ENCODE measurements around the gene ANKMY1. TPM values are rescaled to one million over a fixed set of nuclear protein-coding genes. Genes with fewer than 3 reads are reported as not detected.
A peak's percentile ranks its signal among the peaks of the same experiment; 100 is the strongest.
"Not testable (repeated sequence)": the region's sequence is repeated elsewhere in the genome, so short reads cannot be mapped to it uniquely, and the experiment has no call there.

ANKMY1 gene
- total RNA-seq, 2 donors from 2014 or later, result 18.5 to 19.9 TPM

- ATAC-seq (no peak), DNase-seq (no peak)
- intact Hi-C loops (cut with DNase I, micrococcal nuclease), result no loop called here
Observed at GRCh38 chr2:240500561-240501423, 57.0 kb downstream of the ANKMY1 start.

GRCh38 chr2:240499309-240500301, 58.2 kb downstream of the ANKMY1 start:
- intact Hi-C loops (cut with DNase I, micrococcal nuclease), result no loop called here
- DNase-seq (no peak), ATAC-seq (no peak)

- intact Hi-C loops (cut with DNase I, micrococcal nuclease), result no loop called here
- ATAC-seq (no peak), DNase-seq (no peak)
Observed at GRCh38 chr2:240498958-240499260, 58.9 kb downstream of the ANKMY1 start.

- DNase-seq, result no peak
- intact Hi-C loops (cut with DNase I, micrococcal nuclease), result no loop called here
- no peak for ATAC-seq
Observed at GRCh38 chr2:240498171-240498957, 59.4 kb downstream of the ANKMY1 start.

- intact Hi-C loops (cut with DNase I, micrococcal nuclease); DNase-seq: not testable (repeated sequence)
- peak; percentile 39 for ATAC-seq
Observed at GRCh38 chr2:240497082-240497481, 60.7 kb downstream of the ANKMY1 start.

GRCh38 chr2:240494942-240495341, 62.8 kb downstream of the ANKMY1 start:
- DNase-seq; ATAC-seq; intact Hi-C loops (cut with DNase I, micrococcal nuclease): not testable (repeated sequence)

GRCh38 chr2:240494194-240494793, 63.5 kb downstream of the ANKMY1 start:
- ATAC-seq, result no peak
- no peak for DNase-seq
- intact Hi-C loops (cut with DNase I, micrococcal nuclease), result no loop called here

- DNase-seq (no peak), ATAC-seq (no peak)
- intact Hi-C loops (cut with DNase I, micrococcal nuclease), result no loop called here
Observed at GRCh38 chr2:240491483-240491882, 66.3 kb downstream of the ANKMY1 start.

- no peak for ATAC-seq
- intact Hi-C loops (cut with DNase I, micrococcal nuclease), result no loop called here
- no peak for DNase-seq
Observed at GRCh38 chr2:240482141-240482540, 75.6 kb downstream of the ANKMY1 start.

- DNase-seq, result no peak
- intact Hi-C loops (cut with DNase I, micrococcal nuclease), result no loop called here
Observed at GRCh38 chr2:240481720-240482119, 76.1 kb downstream of the ANKMY1 start.

GRCh38 chr2:240480834-240481623, 76.8 kb downstream of the ANKMY1 start:
- DNase-seq (no peak), ATAC-seq (no peak)
- intact Hi-C loops (cut with DNase I, micrococcal nuclease), result no loop called here

More at GRCh38 chr2:240481720-240482119, 76.1 kb downstream of the ANKMY1 start:
- ATAC-seq, result no peak

GRCh38 chr2:240479111-240479501, 78.7 kb downstream of the ANKMY1 start:
- ATAC-seq (no peak), DNase-seq (peak in 1 of 2 donors; percentile 15)
- intact Hi-C loops (cut with DNase I, micrococcal nuclease), result no loop called here

- peak in 1 of 2 donors; percentile 17 for DNase-seq
- intact Hi-C loops (cut with DNase I, micrococcal nuclease), result no loop called here
- ATAC-seq, result no peak
Observed at GRCh38 chr2:240478346-240479110, 79.3 kb downstream of the ANKMY1 start.

GRCh38 chr2:240477916-240478315, 79.9 kb downstream of the ANKMY1 start:
- ATAC-seq (no peak), DNase-seq (no peak)
- intact Hi-C loops (cut with DNase I, micrococcal nuclease), result no loop called here

GRCh38 chr2:240473211-240473610, 84.6 kb downstream of the ANKMY1 start:
- ATAC-seq (no peak), DNase-seq (no peak)
- intact Hi-C loops (cut with DNase I, micrococcal nuclease), result no loop called here

- intact Hi-C loops (cut with DNase I, micrococcal nuclease), result no loop called here
Observed at GRCh38 chr2:240472078-240472790, 85.6 kb downstream of the ANKMY1 start.

More at GRCh38 chr2:240472078-240472790, 85.6 kb downstream of the ANKMY1 start:
- no peak for ATAC-seq
- no peak for DNase-seq

Data from left colon (tissue), 2 donors.